Stimulated activated naive CD8-positive, alpha-beta T cell treated with anti-CD3 and anti-CD28 coated beads, Interleukin-15, Interleukin-2, amounts not matched to agents 100 ng/mL and 50 ng/mL, for 24 hours (primary cell): ENCODE data around the gene DDO.

ENCODE experiments used
- H3K27ac Mint-ChIP-seq: one replicate; pipeline ENCODE4 v1.8.0; 2021; ENCODE audit warnings: mild to moderate bottlenecking, mixed read lengths
- H3K27me3 Mint-ChIP-seq: one replicate; pipeline ENCODE4 v1.8.0; 2021; ENCODE audit warnings: mixed read lengths
- H3K36me3 Mint-ChIP-seq: one replicate; pipeline ENCODE4 v1.8.0; 2021; ENCODE audit warnings: low read depth, mixed read lengths
- H3K4me1 Mint-ChIP-seq: one replicate; pipeline ENCODE4 v1.8.0; 2021; ENCODE audit warnings: low read depth, mixed read lengths
- H3K4me3 Mint-ChIP-seq: one replicate; pipeline ENCODE4 v1.8.0; 2021; ENCODE audit warnings: mild to moderate bottlenecking, mixed read lengths
- H3K9me3 Mint-ChIP-seq: one replicate; pipeline ENCODE4 v1.8.0; 2021; ENCODE audit warnings: mixed read lengths

The DDO gene

GRCh38 chr6:110401585-110402176 is 13.7 kb downstream of the DDO start:
- Mint-ChIP-seq H3K36me3 (no peaks in the 10 kb centered on the region), H3K9me3 (no peaks in the 10 kb centered on the region), H3K27ac (no peak overlapping the region), H3K27me3 (no peaks in the 10 kb centered on the region), H3K4me1 (no peaks in the 10 kb centered on the region), H3K4me3 (no peak overlapping the region)

GRCh38 chr6:110400208-110400607 is 15.2 kb downstream of the DDO start:
- no peaks in the 10 kb centered on the region for H3K9me3 Mint-ChIP-seq

GRCh38 chr6:110399219-110400071 is 15.9 kb downstream of the DDO start:
- H3K4me1 Mint-ChIP-seq = no peaks in the 10 kb centered on the region
- H3K9me3 Mint-ChIP-seq = no peaks in the 10 kb centered on the region
- no peak overlapping the region for H3K4me3 Mint-ChIP-seq
- no peaks in the 10 kb centered on the region for H3K36me3 Mint-ChIP-seq
- H3K27ac Mint-ChIP-seq = no peak overlapping the region
- no peaks in the 10 kb centered on the region for H3K27me3 Mint-ChIP-seq

More at GRCh38 chr6:110400208-110400607, 15.2 kb downstream of the DDO start:
- Mint-ChIP-seq H3K4me3 (no peak overlapping the region), H3K27ac (no peak overlapping the region), H3K4me1 (no peaks in the 10 kb centered on the region), H3K36me3 (no peaks in the 10 kb centered on the region), H3K27me3 (no peaks in the 10 kb centered on the region)

- H3K9me3 Mint-ChIP-seq = no peaks in the 10 kb centered on the region
- H3K27ac Mint-ChIP-seq = no peak overlapping the region
- H3K36me3 Mint-ChIP-seq = no peaks in the 10 kb centered on the region
- H3K4me1 Mint-ChIP-seq = no peaks in the 10 kb centered on the region
- H3K27me3 Mint-ChIP-seq = no peaks in the 10 kb centered on the region
- no peak overlapping the region for H3K4me3 Mint-ChIP-seq
Measured at GRCh38 chr6:110398778-110399177, 16.6 kb downstream of the DDO start.

GRCh38 chr6:110395221-110395620 is 20.2 kb downstream of the DDO start:
- H3K4me1 Mint-ChIP-seq = peaks cover 7% of the 10 kb centered on the region
- H3K36me3 Mint-ChIP-seq = no peaks in the 10 kb centered on the region
- no peaks in the 10 kb centered on the region for H3K27me3 Mint-ChIP-seq
- H3K9me3 Mint-ChIP-seq = no peaks in the 10 kb centered on the region
- no peak overlapping the region for H3K4me3 Mint-ChIP-seq
- H3K27ac Mint-ChIP-seq = no peak overlapping the region

GRCh38 chr6:110394409-110394808 is 21.0 kb downstream of the DDO start:
- Mint-ChIP-seq H3K36me3 (no peaks in the 10 kb centered on the region), H3K4me3 (no peak overlapping the region), H3K27ac (no peak overlapping the region), H3K4me1 (peaks cover 15% of the 10 kb centered on the region), H3K27me3 (no peaks in the 10 kb centered on the region), H3K9me3 (no peaks in the 10 kb centered on the region)

- Mint-ChIP-seq H3K9me3 (no peaks in the 10 kb centered on the region), H3K4me3 (no peak overlapping the region), H3K27ac (no peak overlapping the region), H3K4me1 (peaks cover 25% of the 10 kb centered on the region), H3K27me3 (no peaks in the 10 kb centered on the region), H3K36me3 (no peaks in the 10 kb centered on the region)
Measured at GRCh38 chr6:110392727-110393126, 22.6 kb downstream of the DDO start.

- no peak overlapping the region for H3K27ac Mint-ChIP-seq
- H3K27me3 Mint-ChIP-seq = no peaks in the 10 kb centered on the region
- no peak overlapping the region for H3K4me3 Mint-ChIP-seq
- H3K36me3 Mint-ChIP-seq = no peaks in the 10 kb centered on the region
- H3K9me3 Mint-ChIP-seq = no peaks in the 10 kb centered on the region
- H3K4me1 Mint-ChIP-seq = peaks cover 25% of the 10 kb centered on the region
Measured at GRCh38 chr6:110390404-110390803, 25.0 kb downstream of the DDO start.

GRCh38 chr6:110389689-110390382 is 25.5 kb downstream of the DDO start:
- Mint-ChIP-seq H3K4me3 (no peak overlapping the region), H3K4me1 (peaks cover 25% of the 10 kb centered on the region), H3K27me3 (no peaks in the 10 kb centered on the region), H3K9me3 (no peaks in the 10 kb centered on the region), H3K36me3 (no peaks in the 10 kb centered on the region), H3K27ac (no peak overlapping the region)

- Mint-ChIP-seq H3K4me3 (no peak overlapping the region), H3K27me3 (no peaks in the 10 kb centered on the region), H3K27ac (no peak overlapping the region), H3K4me1 (peaks cover 25% of the 10 kb centered on the region), H3K36me3 (no peaks in the 10 kb centered on the region), H3K9me3 (no peaks in the 10 kb centered on the region)
Measured at GRCh38 chr6:110387986-110388385, 27.4 kb downstream of the DDO start.

- no peaks in the 10 kb centered on the region for H3K27me3 Mint-ChIP-seq
- H3K9me3 Mint-ChIP-seq = peaks cover 6% of the 10 kb centered on the region
- H3K27ac Mint-ChIP-seq = no peak overlapping the region
- H3K36me3 Mint-ChIP-seq = no peaks in the 10 kb centered on the region
- peaks cover 21% of the 10 kb centered on the region for H3K4me1 Mint-ChIP-seq
- H3K4me3 Mint-ChIP-seq = no peak overlapping the region
Measured at GRCh38 chr6:110385458-110385863, 29.9 kb downstream of the DDO start.

GRCh38 chr6:110378552-110378951 is 36.8 kb downstream of the DDO start:
- Mint-ChIP-seq H3K4me1 (no peaks in the 10 kb centered on the region), H3K27me3 (no peaks in the 10 kb centered on the region)

GRCh38 chr6:110369066-110369465 is 46.3 kb downstream of the DDO start:
- no peaks in the 10 kb centered on the region for H3K36me3 Mint-ChIP-seq
- no peak overlapping the region for H3K4me3 Mint-ChIP-seq
- H3K9me3 Mint-ChIP-seq = no peaks in the 10 kb centered on the region
- no peaks in the 10 kb centered on the region for H3K27me3 Mint-ChIP-seq
- peaks cover 14% of the 10 kb centered on the region for H3K4me1 Mint-ChIP-seq
- H3K27ac Mint-ChIP-seq = no peak overlapping the region

More at GRCh38 chr6:110378552-110378951, 36.8 kb downstream of the DDO start:
- no peak overlapping the region for H3K27ac Mint-ChIP-seq
- H3K9me3 Mint-ChIP-seq = peaks cover 6% of the 10 kb centered on the region
- H3K4me3 Mint-ChIP-seq = no peak overlapping the region
- no peaks in the 10 kb centered on the region for H3K36me3 Mint-ChIP-seq

GRCh38 chr6:110368284-110368683 is 47.1 kb downstream of the DDO start:
- no peaks in the 10 kb centered on the region for H3K36me3 Mint-ChIP-seq
- no peak overlapping the region for H3K4me3 Mint-ChIP-seq
- H3K27ac Mint-ChIP-seq = no peak overlapping the region
- H3K9me3 Mint-ChIP-seq = no peaks in the 10 kb centered on the region
- H3K27me3 Mint-ChIP-seq = no peaks in the 10 kb centered on the region
- H3K4me1 Mint-ChIP-seq = peaks cover 14% of the 10 kb centered on the region

- no peak overlapping the region for H3K27ac Mint-ChIP-seq
- H3K4me3 Mint-ChIP-seq = no peak overlapping the region
- H3K27me3 Mint-ChIP-seq = no peaks in the 10 kb centered on the region
- H3K4me1 Mint-ChIP-seq = peaks cover 14% of the 10 kb centered on the region
- no peaks in the 10 kb centered on the region for H3K36me3 Mint-ChIP-seq
- H3K9me3 Mint-ChIP-seq = no peaks in the 10 kb centered on the region
Measured at GRCh38 chr6:110367825-110368224, 47.5 kb downstream of the DDO start.
